ENCODE measurements around the gene PAPLN. TPM values are rescaled to one million over a fixed set of nuclear protein-coding genes. Genes with fewer than 3 reads are reported as not detected.

PAPLN gene
- total RNA-seq, 1 experiment from 2014 or later: 0.75 TPM

DNA sequence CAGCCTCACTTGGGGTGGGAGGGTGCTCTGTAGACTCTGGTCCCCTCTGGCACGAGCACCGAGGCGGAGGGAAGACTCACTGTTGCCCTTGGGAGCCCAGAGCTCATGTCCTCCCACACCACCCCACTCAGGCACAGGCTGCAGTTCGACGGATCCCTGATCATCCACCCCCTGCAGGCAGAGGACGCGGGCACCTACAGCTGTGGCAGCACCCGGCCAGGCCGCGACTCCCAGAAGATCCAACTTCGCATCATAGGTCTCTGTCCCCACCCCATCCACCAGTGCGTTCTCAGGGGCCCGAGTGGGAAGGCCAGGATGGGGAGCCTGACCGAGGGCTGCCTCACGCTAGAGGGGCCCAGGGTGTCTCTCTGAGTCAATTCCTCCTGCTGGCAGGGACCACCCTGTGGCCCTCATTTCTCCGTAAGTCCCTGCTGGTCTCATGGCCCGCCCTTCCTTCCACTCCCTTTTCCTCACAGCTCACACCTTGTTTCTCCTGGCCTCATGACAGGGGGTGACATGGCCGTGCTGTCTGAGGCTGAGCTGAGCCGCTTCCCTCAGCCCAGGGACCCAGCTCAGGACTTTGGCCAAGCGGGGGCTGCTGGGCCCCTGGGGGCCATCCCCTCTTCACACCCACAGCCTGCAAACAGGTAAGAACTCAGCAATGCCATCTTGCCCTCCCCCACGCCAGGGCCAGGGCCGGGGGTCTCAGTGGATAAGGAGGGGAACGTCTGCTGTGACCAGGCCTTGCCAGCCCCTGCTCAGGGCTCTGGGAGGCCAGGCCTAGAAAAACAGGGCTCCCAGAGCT, 27.0 kb downstream of the PAPLN start:
- intact Hi-C loops (cut with micrococcal nuclease; ENCODE audit: unreplicated experiment): no loop called here
- no peaks in the 10 kb centered on the region for H3K27me3 ChIP-seq (replicated peaks; ENCODE audit: insufficient read depth, low read depth, low read length, poor library complexity)
- no peaks in the 10 kb centered on the region for H3K9me3 ChIP-seq (ENCODE audit: low read depth, low read length, poor library complexity, severe bottlenecking)
- H3K36me3 ChIP-seq (ENCODE audit: insufficient read depth, low read length, poor library complexity, severe bottlenecking): no peaks in the 10 kb centered on the region
- H3K4me3 ChIP-seq (ENCODE audit: low read depth, low read length, poor library complexity, severe bottlenecking): no peak overlapping the region
- ChIA-PET CTCF (interaction anchor here (0.6 kb wide), 1 partner anchor 16 kb away, joined by 4 read pairs; no protein-coding TSS in a partner anchor), POLR2A (ENCODE audit: low non-redundant PET) (no interaction called here)
- no TSS peak for BruUV-seq (replicated peaks)
- TF ChIP-seq EZH2 (IDR thresholded peaks at IDR 0.05; ENCODE audit: borderline replicate concordance, low read depth, low read length, poor library complexity, severe bottlenecking): no peak
- TF ChIP-seq, protein P1, sequence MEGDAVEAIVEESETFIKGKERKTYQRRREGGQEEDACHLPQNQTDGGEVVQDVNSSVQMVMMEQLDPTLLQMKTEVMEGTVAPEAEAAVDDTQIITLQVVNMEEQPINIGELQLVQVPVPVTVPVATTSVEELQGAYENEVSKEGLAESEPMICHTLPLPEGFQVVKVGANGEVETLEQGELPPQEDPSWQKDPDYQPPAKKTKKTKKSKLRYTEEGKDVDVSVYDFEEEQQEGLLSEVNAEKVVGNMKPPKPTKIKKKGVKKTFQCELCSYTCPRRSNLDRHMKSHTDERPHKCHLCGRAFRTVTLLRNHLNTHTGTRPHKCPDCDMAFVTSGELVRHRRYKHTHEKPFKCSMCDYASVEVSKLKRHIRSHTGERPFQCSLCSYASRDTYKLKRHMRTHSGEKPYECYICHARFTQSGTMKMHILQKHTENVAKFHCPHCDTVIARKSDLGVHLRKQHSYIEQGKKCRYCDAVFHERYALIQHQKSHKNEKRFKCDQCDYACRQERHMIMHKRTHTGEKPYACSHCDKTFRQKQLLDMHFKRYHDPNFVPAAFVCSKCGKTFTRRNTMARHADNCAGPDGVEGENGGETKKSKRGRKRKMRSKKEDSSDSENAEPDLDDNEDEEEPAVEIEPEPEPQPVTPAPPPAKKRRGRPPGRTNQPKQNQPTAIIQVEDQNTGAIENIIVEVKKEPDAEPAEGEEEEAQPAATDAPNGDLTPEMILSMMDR (conservative IDR thresholded peaks at IDR 0.05; ENCODE audit: low read depth, low read length): no peak
- DNase-seq (ENCODE audit: low spot score): no peak
- no peak overlapping the region for H3K27ac ChIP-seq (ENCODE audit: low read depth, low read length, poor library complexity, severe bottlenecking)
- H3K4me1 ChIP-seq (ENCODE audit: insufficient read depth, low read length, poor library complexity, severe bottlenecking): no peaks in the 10 kb centered on the region

DNA sequence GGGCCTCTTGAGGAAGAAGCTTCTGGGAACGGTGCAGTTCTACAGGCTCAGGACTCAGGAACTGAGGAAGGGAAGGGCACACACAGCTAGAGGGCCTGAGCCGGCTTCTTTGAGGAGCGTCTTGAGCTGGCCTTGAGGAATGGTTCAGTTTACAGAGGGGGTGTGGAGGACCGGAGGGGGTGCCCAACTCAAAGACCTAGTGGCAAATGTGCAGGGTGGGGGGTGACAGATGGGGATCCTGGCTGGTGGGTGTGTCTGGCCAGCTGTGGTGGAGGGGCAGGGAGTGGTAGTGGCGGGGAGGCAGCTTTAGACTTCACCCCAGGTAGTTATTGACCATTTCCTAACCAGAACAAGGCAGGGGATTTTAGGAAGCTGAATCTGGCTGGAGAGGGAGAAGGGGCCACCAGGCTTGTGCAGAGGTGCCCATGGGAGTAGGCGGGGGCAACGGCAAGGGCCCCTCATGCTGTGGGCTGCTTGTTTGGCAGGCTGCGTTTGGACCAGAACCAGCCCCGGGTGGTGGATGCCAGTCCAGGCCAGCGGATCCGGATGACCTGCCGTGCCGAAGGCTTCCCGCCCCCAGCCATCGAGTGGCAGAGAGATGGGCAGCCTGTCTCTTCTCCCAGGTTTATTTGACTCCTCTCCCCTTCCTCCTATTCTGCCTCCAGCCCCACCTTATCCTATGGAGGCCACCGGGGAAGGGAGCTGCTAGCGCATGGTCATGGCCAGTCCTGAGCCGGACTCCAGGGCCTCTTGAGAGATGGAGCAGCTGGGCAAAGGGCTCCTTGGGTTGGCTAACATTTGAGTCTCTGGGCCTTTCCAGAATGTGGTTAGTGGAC, 27.8 kb downstream of the PAPLN start:
- no peak for DNase-seq (ENCODE audit: low spot score)
- no TSS peak for BruUV-seq (replicated peaks)
- intact Hi-C loops (cut with micrococcal nuclease; ENCODE audit: unreplicated experiment): no loop called here
- Histone ChIP-seq H3K4me3 (ENCODE audit: low read depth, low read length, poor library complexity, severe bottlenecking) (no peak overlapping the region), H3K4me1 (ENCODE audit: insufficient read depth, low read length, poor library complexity, severe bottlenecking) (no peaks in the 10 kb centered on the region), H3K27me3 (replicated peaks; ENCODE audit: insufficient read depth, low read depth, low read length, poor library complexity) (no peaks in the 10 kb centered on the region), H3K36me3 (ENCODE audit: insufficient read depth, low read length, poor library complexity, severe bottlenecking) (no peaks in the 10 kb centered on the region), H3K27ac (ENCODE audit: low read depth, low read length, poor library complexity, severe bottlenecking) (no peak overlapping the region), H3K9me3 (ENCODE audit: low read depth, low read length, poor library complexity, severe bottlenecking) (no peaks in the 10 kb centered on the region)
- ChIA-PET POLR2A (ENCODE audit: low non-redundant PET) (no interaction called here), CTCF (interaction anchor here (0.6 kb wide), 1 partner anchor 17 kb away, joined by 4 read pairs; no protein-coding TSS in a partner anchor)
- TF ChIP-seq, protein P1 (conservative IDR thresholded peaks at IDR 0.05; ENCODE audit: low read depth, low read length): no peak
- no peak for TF ChIP-seq EZH2 (IDR thresholded peaks at IDR 0.05; ENCODE audit: borderline replicate concordance, low read depth, low read length, poor library complexity, severe bottlenecking)

DNA sequence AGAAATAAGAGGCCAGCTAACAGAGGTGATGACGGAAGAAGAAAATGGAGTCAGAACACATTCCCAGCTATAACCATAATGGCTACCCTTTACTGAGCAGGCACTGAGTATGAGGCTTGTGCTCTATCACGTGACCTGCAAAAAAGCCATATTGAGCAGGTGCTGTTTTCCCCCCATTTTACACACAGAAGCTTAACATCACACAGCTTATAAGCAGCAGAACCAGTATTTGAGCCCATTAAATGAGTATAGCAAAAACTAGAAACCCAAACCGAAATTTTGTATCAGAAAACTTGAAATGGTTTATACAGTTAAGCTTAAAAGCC, 28.4 kb downstream of the PAPLN start:
- no peak for DNase-seq (ENCODE audit: low spot score)
- BruUV-seq (replicated peaks): no TSS peak
- H3K4me1 ChIP-seq (ENCODE audit: insufficient read depth, low read length, poor library complexity, severe bottlenecking): no peaks in the 10 kb centered on the region
- H3K4me3 ChIP-seq (ENCODE audit: low read depth, low read length, poor library complexity, severe bottlenecking): no peak overlapping the region
- no peak for TF ChIP-seq EZH2 (IDR thresholded peaks at IDR 0.05; ENCODE audit: borderline replicate concordance, low read depth, low read length, poor library complexity, severe bottlenecking)
- TF ChIP-seq, protein P1 (conservative IDR thresholded peaks at IDR 0.05; ENCODE audit: low read depth, low read length): no peak
- H3K36me3 ChIP-seq (ENCODE audit: insufficient read depth, low read length, poor library complexity, severe bottlenecking): no peaks in the 10 kb centered on the region
- H3K9me3 ChIP-seq (ENCODE audit: low read depth, low read length, poor library complexity, severe bottlenecking): no peaks in the 10 kb centered on the region
- ChIA-PET POLR2A (ENCODE audit: low non-redundant PET) (no interaction called here), CTCF (no interaction called here)
- no peak overlapping the region for H3K27ac ChIP-seq (ENCODE audit: low read depth, low read length, poor library complexity, severe bottlenecking)
- no peaks in the 10 kb centered on the region for H3K27me3 ChIP-seq (replicated peaks; ENCODE audit: insufficient read depth, low read depth, low read length, poor library complexity)
- intact Hi-C loops (cut with micrococcal nuclease; ENCODE audit: unreplicated experiment): no loop called here
